Activated CD4-positive, alpha-beta T cell treated with anti-CD3 and anti-CD28 coated beads, Interleukin-2, amount 50 U/mL, for 48 hours (primary cell): ENCODE measurements around the gene FAM3C.

Experiments
- DNase-seq, 2 experiments: peaks; one replicate each; pipeline ENCODE4 v3.0.0-alpha.2; 2020

The FAM3C gene

DNA sequence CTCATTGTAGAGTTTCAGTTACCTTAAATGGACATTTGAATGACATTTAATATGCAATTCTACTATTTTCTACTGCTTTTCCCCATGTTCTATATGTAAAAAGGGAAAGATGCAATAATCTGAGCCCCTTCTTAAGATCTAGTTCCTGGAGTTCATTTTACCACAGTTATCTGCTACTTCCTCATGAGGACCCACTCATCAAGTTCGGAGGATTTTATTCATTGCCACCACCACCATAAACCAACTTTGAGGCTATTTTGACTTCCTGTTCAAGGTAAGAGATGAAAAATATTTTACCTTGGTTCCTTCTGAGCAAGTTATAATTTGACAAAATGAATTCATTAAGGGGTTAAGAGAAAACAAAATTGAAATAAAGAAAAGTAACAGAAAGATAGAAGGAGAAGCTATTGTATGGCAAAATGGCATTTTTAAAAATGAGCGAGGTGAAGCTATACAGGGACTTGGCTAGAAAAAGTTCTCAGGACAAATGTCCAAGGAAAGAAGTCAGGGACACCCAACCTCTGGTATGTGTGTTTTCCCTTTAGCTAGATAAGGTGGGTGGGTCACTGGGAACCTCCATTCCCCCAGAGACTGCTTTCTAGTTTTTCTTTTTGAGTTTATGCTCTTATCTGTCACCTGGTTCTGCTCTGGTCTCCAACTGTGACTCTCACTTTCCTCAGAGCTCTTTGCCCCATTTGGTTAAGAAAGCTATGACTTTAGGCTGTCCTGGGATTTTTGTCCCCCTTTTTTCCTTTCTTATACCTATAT is 14.9 kb upstream of the FAM3C start:
- DNase-seq: no peak

DNA sequence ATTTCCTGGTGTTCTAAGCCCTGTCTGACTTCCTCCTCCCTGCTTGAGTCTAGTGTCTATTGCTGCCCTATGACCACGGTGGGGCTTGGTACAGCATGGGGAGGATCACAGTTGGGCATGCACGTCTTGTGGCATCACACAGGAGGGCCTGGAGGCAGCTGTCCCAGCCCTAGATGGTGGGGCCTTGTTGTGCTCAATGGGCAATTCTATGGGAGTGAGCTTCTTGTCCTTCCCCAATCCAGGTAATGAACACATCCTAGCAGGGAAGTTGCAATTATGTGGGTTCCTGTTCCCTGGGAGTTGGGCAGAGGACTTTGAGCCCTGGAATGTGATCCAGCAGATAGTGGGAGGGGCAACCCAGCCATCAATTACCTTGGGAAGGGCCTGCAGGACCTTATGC is 10.8 kb upstream of the FAM3C start:
- DNase-seq: no peak

- no peak for DNase-seq
Measured at GRCh38 chr7:121406461-121406860, 10.4 kb upstream of the FAM3C start.

- DNase-seq: no peak
Measured at GRCh38 chr7:121404348-121404747, 8.2 kb upstream of the FAM3C start.

DNA sequence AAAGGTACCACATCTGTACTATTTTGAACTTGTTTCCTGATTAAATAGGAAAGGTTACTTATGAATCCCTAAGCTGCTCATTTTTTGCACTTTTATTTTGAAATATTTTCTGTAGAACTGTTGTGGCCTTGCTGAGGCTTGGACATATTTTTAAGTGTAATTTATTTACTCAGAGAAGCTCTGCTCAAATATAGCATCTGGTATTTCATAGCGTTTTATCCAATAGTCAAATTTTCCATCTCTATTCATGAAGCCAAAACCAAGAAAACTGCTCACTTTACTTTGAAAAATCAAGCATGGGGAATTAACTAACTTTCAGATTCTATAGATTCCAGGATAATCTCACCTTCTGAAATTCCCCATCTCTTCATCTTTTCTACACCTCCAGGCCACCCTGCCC is 6.6 kb upstream of the FAM3C start:
- no peak for DNase-seq

GRCh38 chr7:121401896-121402295 is 5.8 kb upstream of the FAM3C start:
- no peak for DNase-seq

DNA sequence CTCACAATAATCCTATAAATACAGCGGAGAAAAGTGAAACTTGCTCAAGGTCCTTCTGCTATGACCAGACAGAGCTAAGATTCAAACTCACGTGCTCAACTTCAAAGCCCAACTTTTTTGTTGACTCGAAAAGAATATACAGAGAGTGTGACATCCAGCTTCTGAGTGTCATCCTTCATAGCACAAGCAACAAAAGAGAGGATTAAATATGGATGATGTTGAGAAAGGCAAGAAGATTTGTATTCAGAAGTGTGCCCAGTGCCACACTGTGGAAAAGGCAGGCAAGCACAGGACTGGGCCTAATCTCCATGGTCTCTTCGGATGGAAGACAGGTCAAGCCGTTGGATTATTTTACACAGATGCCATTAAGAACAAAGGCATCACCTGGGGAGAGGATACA is 2.1 kb upstream of the FAM3C start:
- DNase-seq: no peak

- DNase-seq: no peak
Measured at GRCh38 chr7:121397822-121398221, 1.7 kb upstream of the FAM3C start.

GRCh38 chr7:121397361-121397760 is 1.3 kb upstream of the FAM3C start:
- no peak for DNase-seq

- DNase-seq: peak; percentile 50 to 52
Measured at GRCh38 chr7:121395494-121395960, 581 bp downstream of the FAM3C start.

GRCh38 chr7:121394709-121395140 is 1.4 kb downstream of the FAM3C start:
- no peak for DNase-seq

GRCh38 chr7:121393005-121393366 is 3.1 kb downstream of the FAM3C start:
- no peak for DNase-seq

DNA sequence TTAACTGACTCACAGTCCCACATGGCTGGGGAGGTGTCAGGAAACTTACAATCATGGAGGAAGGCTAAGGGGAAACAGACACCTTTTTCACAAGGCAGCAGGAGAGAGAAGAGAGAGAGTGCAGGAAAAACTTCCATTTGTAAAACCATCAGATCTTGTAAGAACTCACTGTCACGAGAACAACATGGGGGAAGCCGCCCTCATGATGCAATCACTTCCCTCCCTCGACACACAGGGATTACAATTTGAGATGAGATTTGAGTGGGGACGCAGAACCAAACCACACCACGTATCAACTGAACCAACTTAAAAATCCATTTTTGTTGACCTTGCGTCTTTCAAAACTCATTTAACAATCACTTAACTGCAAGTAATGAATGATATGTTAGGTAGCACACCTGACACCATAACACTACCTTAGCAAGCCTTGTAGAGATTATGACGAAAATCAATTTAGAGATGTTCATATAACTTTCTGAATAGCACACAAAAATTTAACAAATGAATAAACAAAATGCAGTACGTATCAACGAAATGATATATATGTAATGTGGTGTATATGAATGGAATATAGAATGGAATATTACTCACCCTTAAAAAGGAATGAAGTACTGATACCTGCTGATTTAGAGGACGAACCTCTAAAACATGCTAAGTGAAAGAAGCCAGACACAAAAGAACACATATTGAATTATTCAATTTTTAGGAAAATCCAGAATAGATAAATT is 3.7 kb downstream of the FAM3C start:
- DNase-seq: no peak

- DNase-seq: no peak
Measured at GRCh38 chr7:121391686-121392085, 4.4 kb downstream of the FAM3C start.

GRCh38 chr7:121390617-121391016 is 5.5 kb downstream of the FAM3C start:
- no peak for DNase-seq

- DNase-seq: no peak
Measured at GRCh38 chr7:121390109-121390508, 6.0 kb downstream of the FAM3C start.

DNA sequence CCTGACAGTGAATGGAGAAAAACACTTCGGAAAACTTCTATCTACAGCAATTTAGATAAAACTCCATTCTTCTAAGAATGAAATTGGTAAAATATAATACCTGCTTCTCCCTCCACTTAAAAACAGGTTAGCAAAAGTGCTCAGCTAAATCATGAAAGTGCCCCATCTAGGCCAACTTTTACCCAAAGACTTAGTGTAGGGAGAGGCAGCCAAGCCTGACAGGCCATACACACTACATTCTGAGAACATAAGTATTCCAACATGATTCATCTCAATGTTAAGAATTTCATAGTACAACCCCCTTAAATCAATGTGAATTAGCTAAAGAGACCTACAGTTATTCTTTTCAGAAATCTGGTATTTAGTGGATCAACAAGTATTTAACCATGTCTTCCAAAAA is 7.2 kb downstream of the FAM3C start:
- no peak for DNase-seq

GRCh38 chr7:121385800-121386179 is 10.3 kb downstream of the FAM3C start:
- DNase-seq: no peak

DNA sequence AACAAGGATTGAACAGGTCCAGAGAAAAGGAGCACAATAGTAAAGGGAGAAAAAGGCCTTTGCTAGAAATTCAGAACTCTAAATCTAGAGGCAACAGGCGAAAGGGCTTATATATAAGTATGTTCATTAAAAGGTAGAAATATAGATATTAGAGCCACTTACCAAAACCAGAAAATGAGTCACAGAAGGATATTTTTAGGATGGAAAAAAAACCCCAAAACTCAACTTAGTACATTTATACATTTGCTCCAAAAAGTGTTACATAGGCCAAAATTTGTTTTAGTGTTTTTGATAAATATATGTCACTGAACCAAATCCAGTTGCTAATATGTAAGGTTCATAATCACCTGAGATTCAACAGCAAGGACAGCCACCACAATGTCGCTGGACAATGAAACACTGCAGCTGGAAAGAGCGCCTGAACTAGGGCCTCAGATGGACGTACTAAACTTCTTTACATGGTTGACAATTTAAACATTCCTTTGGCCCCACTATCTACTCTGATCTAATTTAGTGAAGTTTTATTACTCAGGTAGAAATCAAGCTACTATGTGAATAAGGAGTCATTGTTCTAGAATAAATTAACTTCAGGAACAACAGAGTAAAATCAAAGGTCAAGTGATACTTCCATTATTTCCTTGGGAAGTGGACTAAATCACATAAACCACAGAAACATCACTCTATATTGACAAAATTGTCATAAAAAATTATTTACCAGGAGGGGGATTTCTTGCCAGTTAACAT is 10.9 kb downstream of the FAM3C start:
- no peak for DNase-seq

GRCh38 chr7:121384265-121384664 is 11.8 kb downstream of the FAM3C start:
- no peak for DNase-seq

DNA sequence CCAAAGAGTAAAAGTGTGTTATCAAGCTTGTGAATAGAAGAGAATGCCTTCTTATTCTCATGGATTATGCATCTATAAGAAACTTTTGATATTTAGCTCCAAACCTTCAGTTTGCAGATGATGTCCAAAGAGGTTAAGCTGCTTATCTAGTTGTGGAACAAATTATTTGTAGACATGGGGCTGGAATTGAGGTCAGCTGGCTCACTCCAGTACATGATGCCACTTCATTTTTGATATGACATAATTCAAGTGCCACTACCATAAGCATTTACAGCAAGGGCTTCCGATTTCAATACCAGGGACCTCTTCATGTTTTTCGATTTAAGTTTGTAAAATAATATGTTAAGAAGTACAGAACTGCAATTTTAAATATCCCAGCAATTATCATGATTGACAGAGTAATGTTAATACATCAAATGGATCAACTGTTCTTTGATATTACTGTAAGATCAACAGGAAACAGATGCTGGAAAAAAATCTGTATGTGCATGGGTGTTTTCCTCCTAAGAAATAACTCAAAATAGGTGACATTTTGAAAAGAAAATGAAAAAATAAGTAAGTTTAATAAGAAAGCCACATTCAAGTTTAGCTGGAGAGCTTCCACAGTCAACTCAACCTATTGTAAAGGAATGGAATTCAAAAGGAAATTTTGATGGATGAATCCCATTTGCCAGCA is 12.7 kb downstream of the FAM3C start:
- no peak for DNase-seq

DNA sequence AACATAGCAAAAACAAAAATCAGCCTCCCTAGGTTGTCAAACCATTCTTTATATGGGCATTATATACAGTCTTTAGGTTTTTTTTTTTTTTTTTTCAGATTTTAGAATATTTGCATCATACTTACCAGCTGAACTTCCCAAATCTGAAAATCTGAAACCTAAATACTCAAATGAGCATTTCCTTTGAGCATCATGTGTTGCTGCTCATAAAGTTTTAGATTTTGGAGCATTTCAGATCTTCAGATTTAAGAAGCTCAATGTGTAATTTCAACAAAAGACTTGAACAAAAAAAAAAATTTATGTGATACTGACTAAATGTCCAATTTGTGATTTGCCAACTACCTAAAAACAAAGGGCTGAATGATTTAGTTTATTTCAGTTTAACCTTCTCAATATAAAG is 13.6 kb downstream of the FAM3C start:
- no peak for DNase-seq

DNA sequence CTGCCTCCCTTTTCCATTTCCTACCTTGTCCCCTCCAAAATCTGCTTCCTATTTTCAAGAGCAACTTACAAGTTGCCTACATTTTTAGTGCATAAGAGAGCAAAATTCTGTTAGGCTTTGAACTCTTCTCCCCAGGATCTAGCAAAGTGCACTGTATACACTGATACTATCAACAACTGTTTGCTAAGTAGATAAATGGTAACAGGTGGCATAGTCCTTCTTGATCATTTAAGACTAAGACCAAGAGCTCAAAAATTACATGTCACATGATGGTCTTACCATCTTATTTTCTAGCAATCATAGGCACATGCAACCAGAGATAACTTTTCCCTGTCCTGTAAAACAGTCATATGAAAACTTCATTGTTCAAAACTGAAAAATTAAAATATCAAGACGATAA is 16.2 kb downstream of the FAM3C start:
- no peak for DNase-seq
